Pons (tissue), 1 donor: ENCODE data around the gene HOXB1.
"Not testable (repeated sequence)": the region's sequence is repeated elsewhere in the genome, so short reads cannot be mapped to it uniquely, and the experiment has no call there.

Source experiments
- DNase-seq: peaks from one replicate; pipeline ENCODE4 v3.0.0-alpha.2; 2016; ENCODE audit warnings: low spot score

Gene HOXB1

GRCh38 chr17:48543107-48543853, 12.5 kb upstream of the HOXB1 start:
- no peak for DNase-seq

GRCh38 chr17:48542698-48543106, 11.9 kb upstream of the HOXB1 start:
- DNase-seq = no peak

- DNase-seq = no peak
Observed at GRCh38 chr17:48542114-48542656, 11.4 kb upstream of the HOXB1 start.

- peak; percentile 51 for DNase-seq
Observed at GRCh38 chr17:48541577-48542113, 10.8 kb upstream of the HOXB1 start.

GRCh38 chr17:48541036-48541576, 10.3 kb upstream of the HOXB1 start:
- DNase-seq = no peak

GRCh38 chr17:48540213-48540612, 9.4 kb upstream of the HOXB1 start:
- DNase-seq = no peak

- no peak for DNase-seq
Observed at GRCh38 chr17:48539177-48539576, 8.4 kb upstream of the HOXB1 start.

GRCh38 chr17:48537316-48537715, 6.5 kb upstream of the HOXB1 start:
- DNase-seq = no peak

GRCh38 chr17:48535793-48536559, 5.2 kb upstream of the HOXB1 start:
- DNase-seq = not testable (repeated sequence)

GRCh38 chr17:48532261-48532660, 1.4 kb upstream of the HOXB1 start:
- DNase-seq = no peak

- no peak for DNase-seq
Observed at GRCh38 chr17:48530208-48530886, 464 bp downstream of the HOXB1 start.

GRCh38 chr17:48529683-48530009, 1.2 kb downstream of the HOXB1 start:
- no peak for DNase-seq

GRCh38 chr17:48528936-48529682, 1.7 kb downstream of the HOXB1 start:
- DNase-seq = no peak

- no peak for DNase-seq
Observed at GRCh38 chr17:48528153-48528935, 2.5 kb downstream of the HOXB1 start.

GRCh38 chr17:48527547-48527932, 3.3 kb downstream of the HOXB1 start:
- no peak for DNase-seq

- no peak for DNase-seq
Observed at GRCh38 chr17:48526608-48527546, 3.9 kb downstream of the HOXB1 start.

- DNase-seq = no peak
Observed at GRCh38 chr17:48523010-48523409, 7.8 kb downstream of the HOXB1 start.

- no peak for DNase-seq
Observed at GRCh38 chr17:48522031-48522653, 8.7 kb downstream of the HOXB1 start.

- no peak for DNase-seq
Observed at GRCh38 chr17:48520631-48521079, 10.2 kb downstream of the HOXB1 start.
